PC-9 (cell line): Measurements from ENCODE around the gene DNAJC18. TPM values are rescaled to one million over a fixed set of nuclear protein-coding genes. Genes with fewer than 3 reads are reported as not detected.

ENCODE experiments used
- BruUV-seq: library from RNA; stranded (reverse); fragments of 400-500 nt; replicated peaks from 2 replicates; lab custom pipeline; 2021; lab: Mats Ljungman, UMichigan
- CTCF ChIA-PET: fragments of 300-600 bp; sonication (Branson Sonifier 250); formaldehyde crosslinking; loops from one replicate; lab custom pipeline; 2022; ENCODE audit warnings: antibody characterized with exemption; lab: Charles Lee
- POLR2A ChIA-PET: fragments of 300-600 bp; sonication (Branson Sonifier 250); formaldehyde crosslinking; loops from one replicate; lab custom pipeline; 2022; ENCODE audit warnings: antibody characterized with exemption; ENCODE audit not compliant: unreplicated experiment; lab: Charles Lee
- DNase-seq, 2 experiments: peaks; one replicate each; pipeline versions ENCODE4 v3.0.0 to v3.0.0-alpha.2; 2015 to 2022; ENCODE audit warnings: mixed read lengths in 1 of 2
- H2AFZ ChIP-seq: fragments of 200-600 bp; sonication (generic); 2 replicates; pipeline ENCODE4 v1.8.1; 2017; ENCODE audit warnings: antibody characterized with exemption
- H3F3A ChIP-seq: fragments of 200-600 bp; sonication (generic); 2 replicates; pipeline ENCODE4 v1.8.1; 2017; ENCODE audit warnings: antibody characterized with exemption, mild to moderate bottlenecking, low read depth; ENCODE audit not compliant: insufficient read depth
- H3K27ac ChIP-seq: fragments of 200-600 bp; sonication (generic); 2 replicates; pipeline ENCODE4 v1.6.1; 2016; ENCODE audit warnings: mixed run types
- H3K27me3 ChIP-seq: fragments of 200-600 bp; sonication (generic); 2 replicates; pipeline ENCODE4 v1.6.1; 2016; ENCODE audit warnings: low read depth, mixed run types; ENCODE audit not compliant: insufficient read depth
- H3K36me3 ChIP-seq: fragments of 200-600 bp; sonication (generic); 2 replicates; pipeline ENCODE4 v1.6.1; 2016; ENCODE audit warnings: low read depth, mixed run types
- H3K4me1 ChIP-seq: fragments of 200-600 bp; sonication (generic); replicated peaks from 2 replicates; pipeline ENCODE4 v1.6.1; 2016; ENCODE audit warnings: mixed run types; ENCODE audit not compliant: insufficient read depth
- H3K4me2 ChIP-seq: fragments of 200-600 bp; sonication (generic); 2 replicates; pipeline ENCODE4 v1.6.1; 2017; ENCODE audit warnings: mixed run types
- H3K4me3 ChIP-seq: fragments of 200-600 bp; sonication (generic); 2 replicates; pipeline ENCODE4 v1.6.1; 2016; ENCODE audit warnings: mixed run types
- H3K79me2 ChIP-seq: fragments of 200-600 bp; sonication (generic); 2 replicates; pipeline ENCODE4 v1.6.1; 2017; ENCODE audit warnings: low read depth, mixed run types
- H3K9me2 ChIP-seq: fragments of 200-600 bp; sonication (generic); 2 replicates; pipeline ENCODE4 v1.8.1; 2017; ENCODE audit warnings: mild to moderate bottlenecking; ENCODE audit not compliant: insufficient read depth
- H3K9me3 ChIP-seq: fragments of 200-600 bp; sonication (generic); 2 replicates; pipeline ENCODE4 v1.8.1; 2016; ENCODE audit warnings: low read depth; ENCODE audit not compliant: insufficient read depth
- H4K20me1 ChIP-seq: fragments of 200-600 bp; sonication (generic); 2 replicates; pipeline ENCODE4 v1.8.1; 2017; ENCODE audit not compliant: insufficient read depth
- EZH2 ChIP-seq: fragments of 200-600 bp; sonication (generic); IDR thresholded peaks from 2 replicates; pipeline ENCODE4 v1.8.0; 2017; ENCODE audit warnings: antibody characterized with exemption, low read depth
- intact Hi-C: fragments of 100-400 bp; cut with micrococcal nuclease; formaldehyde crosslinking; loops from one replicate; pipeline ENCODE4 v1.10.0; 2022; ENCODE audit not compliant: unreplicated experiment
- total RNA-seq: library from RNA; stranded (reverse); gene quantifications from 2 replicates; pipeline ENCODE4 v1.2.3, GENCODE V29; 2021
- TF ChIP-seq, protein P1 (sequence below): fragments of 200-600 bp; sonication (generic); conservative IDR thresholded peaks from 2 replicates; pipeline ENCODE4 v1.6.1; 2017; ENCODE audit warnings: mixed run types, antibody characterized with exemption, mild to moderate bottlenecking, moderate library complexity

The DNAJC18 gene
- total RNA-seq, 1 experiment from 2014 or later: 8.9 TPM

DNA sequence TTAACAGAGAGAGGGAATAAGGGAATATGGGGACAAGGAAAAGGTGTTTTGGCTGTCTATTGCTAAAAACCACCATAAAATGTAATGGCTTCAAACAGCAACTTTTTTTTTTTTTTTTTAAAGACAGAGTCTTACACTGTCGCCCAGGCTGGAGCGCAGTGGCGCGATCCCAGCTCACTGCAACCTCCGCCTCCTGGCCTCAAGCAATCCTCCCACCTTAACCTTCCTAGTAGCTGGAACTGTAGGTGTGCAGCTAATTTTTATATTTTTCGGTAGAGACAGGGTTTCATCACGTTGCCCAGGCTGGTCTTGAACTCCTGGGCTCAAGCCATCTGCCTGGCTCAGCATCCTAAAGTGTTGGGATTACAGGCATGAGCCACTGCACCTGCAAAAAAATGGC lies 31.1 kb downstream of the DNAJC18 start:
- no peak for TF ChIP-seq EZH2
- TF ChIP-seq, protein P1, sequence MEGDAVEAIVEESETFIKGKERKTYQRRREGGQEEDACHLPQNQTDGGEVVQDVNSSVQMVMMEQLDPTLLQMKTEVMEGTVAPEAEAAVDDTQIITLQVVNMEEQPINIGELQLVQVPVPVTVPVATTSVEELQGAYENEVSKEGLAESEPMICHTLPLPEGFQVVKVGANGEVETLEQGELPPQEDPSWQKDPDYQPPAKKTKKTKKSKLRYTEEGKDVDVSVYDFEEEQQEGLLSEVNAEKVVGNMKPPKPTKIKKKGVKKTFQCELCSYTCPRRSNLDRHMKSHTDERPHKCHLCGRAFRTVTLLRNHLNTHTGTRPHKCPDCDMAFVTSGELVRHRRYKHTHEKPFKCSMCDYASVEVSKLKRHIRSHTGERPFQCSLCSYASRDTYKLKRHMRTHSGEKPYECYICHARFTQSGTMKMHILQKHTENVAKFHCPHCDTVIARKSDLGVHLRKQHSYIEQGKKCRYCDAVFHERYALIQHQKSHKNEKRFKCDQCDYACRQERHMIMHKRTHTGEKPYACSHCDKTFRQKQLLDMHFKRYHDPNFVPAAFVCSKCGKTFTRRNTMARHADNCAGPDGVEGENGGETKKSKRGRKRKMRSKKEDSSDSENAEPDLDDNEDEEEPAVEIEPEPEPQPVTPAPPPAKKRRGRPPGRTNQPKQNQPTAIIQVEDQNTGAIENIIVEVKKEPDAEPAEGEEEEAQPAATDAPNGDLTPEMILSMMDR: no peak
- BruUV-seq: no TSS peak
- no peaks in the 10 kb centered on the region for H3K9me3 ChIP-seq

DNA sequence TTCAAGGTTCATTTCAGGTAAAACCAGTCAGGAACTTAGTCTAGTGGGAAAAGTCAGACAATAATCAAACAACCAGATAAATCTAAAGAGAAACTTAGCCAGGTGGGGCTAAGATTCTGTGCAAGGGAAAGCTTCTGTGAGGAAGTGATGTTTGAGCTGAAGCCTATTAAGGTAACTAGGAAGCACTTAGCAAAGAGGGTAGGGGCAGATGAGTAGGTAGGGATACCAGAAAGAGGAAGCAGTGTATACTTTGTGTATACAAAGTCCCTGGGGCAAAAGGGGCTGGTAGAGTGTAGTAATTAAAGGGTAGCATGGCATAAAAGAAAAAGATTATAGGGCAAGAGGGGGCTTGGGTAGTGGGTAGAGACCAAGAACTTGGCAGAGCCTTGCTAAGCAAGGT lies 31.8 kb downstream of the DNAJC18 start:
- DNase-seq: no peak
- Histone ChIP-seq H3K27ac (no peak overlapping the region), H3K4me3 (no peak overlapping the region), H3K36me3 (no peaks in the 10 kb centered on the region), H3K27me3 (no peaks in the 10 kb centered on the region), H3K79me2 (no peaks in the 10 kb centered on the region), H3K4me1 (peaks cover 15% of the 10 kb centered on the region), H2AFZ (no peak overlapping the region), H4K20me1 (no peaks in the 10 kb centered on the region), H3K9me2 (no peaks in the 10 kb centered on the region), H3F3A (peaks cover 8% of the 10 kb centered on the region; the same call in 1 of the 2 replicates), H3K9me3 (no peaks in the 10 kb centered on the region), H3K4me2 (no peak overlapping the region)
- intact Hi-C loops: no loop called here
- BruUV-seq: no TSS peak
- ChIA-PET CTCF (no interaction called here), POLR2A (no interaction called here)
- TF ChIP-seq EZH2: no peak
- TF ChIP-seq, protein P1: no peak

More for the DNA sequence above, 31.1 kb downstream of the DNAJC18 start:
- intact Hi-C loops: no loop called here
- no peak overlapping the region for H3K4me2 ChIP-seq
- CTCF ChIA-PET: no interaction called here
- DNase-seq: no peak
- no peaks in the 10 kb centered on the region for H3K79me2 ChIP-seq
- POLR2A ChIA-PET: interaction anchor here (0.6 kb wide), 1 partner anchor 846 kb away, joined by 6 read pairs; no protein-coding TSS in a partner anchor
- no peaks in the 10 kb centered on the region for H4K20me1 ChIP-seq
- peaks cover 9% of the 10 kb centered on the region for H3K4me1 ChIP-seq
- no peak overlapping the region for H2AFZ ChIP-seq
- no peaks in the 10 kb centered on the region for H3K9me2 ChIP-seq
- no peaks in the 10 kb centered on the region for H3K36me3 ChIP-seq
- H3F3A ChIP-seq: peaks cover 8% of the 10 kb centered on the region; the same call in 1 of the 2 replicates
- no peaks in the 10 kb centered on the region for H3K27me3 ChIP-seq
- H3K4me3 ChIP-seq: no peak overlapping the region
- no peak overlapping the region for H3K27ac ChIP-seq

DNA sequence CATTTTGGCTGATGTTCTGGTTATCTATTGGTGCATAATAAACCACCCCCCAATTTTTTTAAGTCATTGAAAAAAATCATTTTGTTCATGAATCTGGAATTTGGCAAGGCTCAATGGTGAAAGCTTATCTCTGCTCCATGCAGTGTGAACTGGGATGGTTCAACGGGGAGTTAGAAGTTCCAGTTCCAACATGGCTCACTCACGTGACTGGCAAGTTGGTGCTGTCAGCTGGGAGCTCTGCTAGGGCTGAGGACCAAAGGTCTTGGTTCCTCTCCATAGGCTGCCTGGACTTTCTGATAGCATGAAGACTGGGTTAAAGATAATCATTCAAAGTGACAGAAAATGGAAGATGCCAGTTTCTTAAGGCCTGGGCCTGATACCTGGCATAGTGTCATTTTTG lies 32.4 kb downstream of the DNAJC18 start:
- intact Hi-C loops: no loop called here
- TF ChIP-seq EZH2: no peak
- TF ChIP-seq, protein P1: no peak
- Histone ChIP-seq H3F3A (peaks cover 8% of the 10 kb centered on the region; the same call in 1 of the 2 replicates), H3K79me2 (no peaks in the 10 kb centered on the region), H2AFZ (no peak overlapping the region), H3K27me3 (no peaks in the 10 kb centered on the region), H3K27ac (no peak overlapping the region), H3K4me1 (peaks cover 15% of the 10 kb centered on the region), H3K9me3 (no peaks in the 10 kb centered on the region), H3K9me2 (no peaks in the 10 kb centered on the region), H3K36me3 (no peaks in the 10 kb centered on the region), H3K4me3 (no peak overlapping the region), H3K4me2 (no peak overlapping the region), H4K20me1 (no peaks in the 10 kb centered on the region)
- no peak for DNase-seq
- CTCF ChIA-PET: interaction anchor here (0.8 kb wide), 1 partner anchor 16 kb away, joined by 3 read pairs; no protein-coding TSS in a partner anchor
- no TSS peak for BruUV-seq
- POLR2A ChIA-PET: no interaction called here
